Measurements from ENCODE around the gene LATS1. TPM values are rescaled to one million over a fixed set of nuclear protein-coding genes. Genes with fewer than 3 reads are reported as not detected.
"Not testable (repeated sequence)": the region's sequence is repeated elsewhere in the genome, so short reads cannot be mapped to it uniquely, and the experiment has no call there.

The LATS1 gene
- 29.5 TPM for total RNA-seq

- DNase-seq, result peak; percentile 87
Observed at GRCh38 chr6:149717588-149718458, at the start of gene LATS1. TSS of gene LATS1 (minus strand) at chr6:149718101. CDS start at chr6:149702126, 15,975 bp downstream.

GRCh38 chr6:149766156-149766769 is 48.4 kb upstream of the LATS1 start:
- DNase-seq, result no peak

- DNase-seq, result no peak
Observed at GRCh38 chr6:149763866-149764265, 46.0 kb upstream of the LATS1 start.

- DNase-seq, result no peak
Observed at GRCh38 chr6:149761438-149761837, 43.5 kb upstream of the LATS1 start.

GRCh38 chr6:149756261-149756636 is 38.3 kb upstream of the LATS1 start:
- DNase-seq, result no peak

GRCh38 chr6:149755300-149756260 is 37.7 kb upstream of the LATS1 start:
- no peak for DNase-seq

GRCh38 chr6:149754548-149754947 is 36.6 kb upstream of the LATS1 start:
- DNase-seq, result no peak

GRCh38 chr6:149753374-149753637 is 35.4 kb upstream of the LATS1 start:
- not testable (repeated sequence) for DNase-seq

GRCh38 chr6:149752600-149753373 is 34.9 kb upstream of the LATS1 start:
- no peak for DNase-seq

GRCh38 chr6:149751920-149752319 is 34.0 kb upstream of the LATS1 start:
- not testable (repeated sequence) for DNase-seq

GRCh38 chr6:149751239-149751638 is 33.3 kb upstream of the LATS1 start:
- no peak for DNase-seq

GRCh38 chr6:149750136-149750609 is 32.3 kb upstream of the LATS1 start:
- peak; percentile 58 for DNase-seq

- DNase-seq, result peak; percentile 87
Observed at GRCh38 chr6:149749594-149750135, 31.8 kb upstream of the LATS1 start, which contains the start of gene PCMT1. TSS of gene PCMT1 (plus strand) at chr6:149749741. CDS start at chr6:149749902, 161 bp downstream.

- not testable (repeated sequence) for DNase-seq
Observed at GRCh38 chr6:149749082-149749593, 31.2 kb upstream of the LATS1 start.

- DNase-seq, result peak; percentile 87
Observed at GRCh38 chr6:149746147-149746946, 28.4 kb upstream of the LATS1 start, which contains the start of gene NUP43. TSS of gene NUP43 (minus strand) at chr6:149746529. CDS start at chr6:149746495, 34 bp downstream.

- not testable (repeated sequence) for DNase-seq
Observed at GRCh38 chr6:149745252-149745651, 27.4 kb upstream of the LATS1 start.

- DNase-seq, result no peak
Observed at GRCh38 chr6:149734915-149735314, 17.0 kb upstream of the LATS1 start.

- DNase-seq, result no peak
Observed at GRCh38 chr6:149733089-149733720, 15.3 kb upstream of the LATS1 start.

- DNase-seq, result no peak
Observed at GRCh38 chr6:149729824-149730223, 11.9 kb upstream of the LATS1 start.
